ENCODE data around the gene ZNF835.

The ZNF835 gene

GRCh38 chr19:56661248-56661647 lies 10.3 kb downstream of the ZNF835 start:
- DNase-seq: no peak

- no peak for DNase-seq
Measured at GRCh38 chr19:56660381-56661107, 11.0 kb downstream of the ZNF835 start.

- DNase-seq: no peak
Measured at GRCh38 chr19:56654151-56654550, 17.4 kb downstream of the ZNF835 start.

GRCh38 chr19:56643460-56643955 lies 28.0 kb downstream of the ZNF835 start:
- no peak for DNase-seq

- no peak for DNase-seq
Measured at GRCh38 chr19:56642711-56643459, 28.7 kb downstream of the ZNF835 start, which contains the start of gene SMIM17. SMIM17 (plus strand) TSS chr19:56643159; CDS start chr19:56645668, 2,509 bp downstream.

- no peak for DNase-seq
Measured at GRCh38 chr19:56639217-56639616, 32.3 kb downstream of the ZNF835 start.

GRCh38 chr19:56637976-56638555 lies 33.5 kb downstream of the ZNF835 start:
- DNase-seq: peak; percentile 8

- DNase-seq: no peak
Measured at GRCh38 chr19:56633021-56633420, 38.5 kb downstream of the ZNF835 start.

- DNase-seq: no peak
Measured at GRCh38 chr19:56625708-56626107, 45.8 kb downstream of the ZNF835 start.

GRCh38 chr19:56623006-56623405 lies 48.6 kb downstream of the ZNF835 start:
- no peak for DNase-seq

GRCh38 chr19:56622374-56622773 lies 49.2 kb downstream of the ZNF835 start:
- DNase-seq: no peak

- no peak for DNase-seq
Measured at GRCh38 chr19:56619121-56619520, 52.4 kb downstream of the ZNF835 start.

GRCh38 chr19:56617531-56617930 lies 54.0 kb downstream of the ZNF835 start:
- DNase-seq: no peak

GRCh38 chr19:56613639-56614038 lies 57.9 kb downstream of the ZNF835 start:
- DNase-seq: no peak

GRCh38 chr19:56612737-56613136 lies 58.8 kb downstream of the ZNF835 start:
- DNase-seq: no peak
